Measurements from ENCODE around the gene ARHGEF16.

DNA sequence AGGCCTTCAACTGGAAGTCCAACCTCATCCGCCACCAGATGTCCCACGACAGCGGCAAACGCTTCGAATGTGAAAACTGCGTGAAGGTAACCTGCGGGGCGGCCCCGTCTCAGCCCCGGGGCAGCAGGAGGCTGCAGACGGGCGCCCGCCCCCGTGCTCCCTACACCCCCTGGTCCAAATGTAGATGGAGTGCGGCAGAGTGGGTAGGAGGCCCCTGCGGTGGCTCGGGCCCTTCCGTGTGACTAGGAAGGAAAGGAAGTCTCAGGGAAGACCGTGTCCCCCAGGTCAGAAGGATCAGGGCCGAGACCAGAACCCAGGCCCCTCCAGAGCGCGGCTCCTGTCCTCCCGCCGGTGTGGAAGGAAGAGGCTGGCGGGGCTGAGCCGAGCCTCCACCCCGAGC is 49.7 kb upstream of the ARHGEF16 start:
- TF ChIP-seq EP300 (IDR thresholded peaks at IDR 0.05) (no peak), POLR2A (IDR thresholded peaks at IDR 0.05) (no peak)
